ENCODE data around the gene ZNF841. TPM values are rescaled to one million over a fixed set of nuclear protein-coding genes. Genes with fewer than 3 reads are reported as not detected.

The ZNF841 gene
- total RNA-seq, 4 donors from 2014 or later = 9.0 to 19.5 (median 17.1) TPM

DNA sequence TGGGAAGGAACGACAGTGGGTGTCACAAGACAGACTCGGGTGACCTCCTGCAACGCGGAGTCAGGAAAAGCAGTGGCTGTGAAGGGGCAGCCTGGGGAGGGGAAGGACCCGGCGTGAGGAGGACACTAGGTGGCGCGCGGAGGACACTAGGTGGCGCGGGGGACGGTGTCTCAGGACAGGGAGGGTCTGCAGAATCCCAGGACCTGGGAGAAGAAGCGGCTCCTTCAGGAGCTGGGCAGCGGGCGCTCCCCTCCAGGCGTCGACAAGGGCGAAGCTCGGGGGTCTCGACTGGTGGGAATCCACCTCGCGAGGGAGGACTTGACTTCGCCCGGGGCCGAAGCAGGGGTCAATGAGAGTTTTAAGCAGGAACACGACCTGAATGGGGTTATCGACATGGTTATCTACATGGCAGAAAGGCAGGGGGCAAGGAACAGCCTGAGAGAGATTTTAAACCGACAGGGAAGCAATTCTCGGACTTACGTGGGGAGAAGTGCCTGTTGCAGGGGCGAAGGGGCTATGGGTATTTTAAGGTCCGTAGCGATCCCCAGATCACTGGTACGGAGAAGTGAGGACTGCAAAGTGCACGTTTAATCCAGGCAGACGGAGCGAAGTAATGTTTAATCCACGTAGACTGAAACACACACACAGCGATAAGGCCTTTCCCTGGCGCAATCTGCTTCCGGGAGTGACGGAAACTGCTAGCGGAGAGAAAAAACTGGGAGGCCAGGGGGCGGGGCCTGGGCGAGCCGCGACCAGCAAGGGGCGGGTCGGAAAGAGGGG lies 43.9 kb upstream of the ZNF841 start, which contains the start of gene ZNF616:
ZNF616 (minus strand) TSS at position 687 of the 780 bp plus-strand sequence. CDS start 9,426 bp downstream, outside the sequence.
- intact Hi-C loops (cut with DNase I) = loop anchor here (5.0 kb wide), 1 partner anchor 98 kb away; no protein-coding TSS in a partner anchor
- TF ChIP-seq POLR2A (IDR thresholded peaks at IDR 0.05) (peak in 1 of 4 donors; percentile 68), CTCF (IDR thresholded peaks at IDR 0.05) (peak; percentile 73 to 87 (median 84))
- Histone ChIP-seq H3K27ac (peak within 1 kb of the TSS; percentile 92 to 98 (median 94)), H3K9me3 (peaks cover 0 to 40% (median 3%) of the 10 kb centered on the region in 3 donors), H3K4me3 (peak within 1 kb of the TSS; percentile 69 to 83 (median 80)), H3K4me1 (peaks cover 9 to 48% (median 16%) of the 10 kb centered on the region in 3 donors), H3K27me3 (no peaks in the 10 kb centered on the region), H3K36me3 (peaks cover 0 to 20% (median 0%) of the 10 kb centered on the region in 3 donors)
- peak; percentile 82 for DNase-seq
- 1 to 2% methylated on average over 18 to 23 of the region's 49 CpGs for WGBS, 2 donors

DNA sequence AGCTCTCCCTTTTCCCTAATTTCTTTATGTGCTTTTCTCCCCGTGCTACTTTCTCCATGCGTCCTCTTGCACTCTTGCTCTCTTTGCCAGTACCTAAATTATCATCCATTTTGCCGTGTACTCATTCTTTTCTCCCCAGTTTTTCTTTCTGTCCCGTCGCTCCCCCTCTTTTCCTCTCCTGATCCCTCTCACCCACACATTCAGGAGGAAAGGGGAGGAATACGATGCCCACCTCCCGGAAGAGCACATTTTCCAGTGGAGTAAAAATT lies 43.4 kb upstream of the ZNF841 start:
- Histone ChIP-seq H3K27ac (peak overlapping the region; percentile 92 to 98 (median 94)), H3K27me3 (no peaks in the 10 kb centered on the region), H3K4me3 (peak overlapping the region; percentile 69 to 83 (median 80)), H3K4me1 (peaks cover 9 to 48% (median 16%) of the 10 kb centered on the region in 3 donors), H3K36me3 (peaks cover 0 to 24% (median 0%) of the 10 kb centered on the region in 3 donors), H3K9me3 (peaks cover 0 to 40% (median 6%) of the 10 kb centered on the region in 3 donors)
- DNase-seq = no peak
- WGBS, 2 donors = 0% methylated on average over 5 to 7 of the region's 7 CpGs
- no peak for TF ChIP-seq CTCF (IDR thresholded peaks at IDR 0.05)
- TF ChIP-seq POLR2A (IDR thresholded peaks at IDR 0.05) = no peak
- intact Hi-C loops (cut with DNase I) = loop anchor here (5.0 kb wide), 1 partner anchor 98 kb away; no protein-coding TSS in a partner anchor

- no peak for TF ChIP-seq POLR2A (IDR thresholded peaks at IDR 0.05)
- no peak for TF ChIP-seq CTCF (IDR thresholded peaks at IDR 0.05)
- WGBS, 2 donors = 6% methylated on average over 14 of the region's 14 CpGs
- H3K27ac ChIP-seq = peak overlapping the region; percentile 92 to 98 (median 94)
- H3K27me3 ChIP-seq = no peaks in the 10 kb centered on the region
- intact Hi-C loops (cut with DNase I) = loop anchor here (5.0 kb wide), 1 partner anchor 99 kb away; no protein-coding TSS in a partner anchor
- peaks cover 0 to 29% (median 0%) of the 10 kb centered on the region in 3 donors for H3K36me3 ChIP-seq
- H3K4me3 ChIP-seq = peak overlapping the region; percentile 69 to 83 (median 80)
- H3K9me3 ChIP-seq = peaks cover 0 to 41% (median 11%) of the 10 kb centered on the region in 3 donors
- no peak for DNase-seq
- peaks cover 9 to 48% (median 16%) of the 10 kb centered on the region in 3 donors for H3K4me1 ChIP-seq
Measured at GRCh38 chr19:52138278-52138982, 42.9 kb upstream of the ZNF841 start.

DNA sequence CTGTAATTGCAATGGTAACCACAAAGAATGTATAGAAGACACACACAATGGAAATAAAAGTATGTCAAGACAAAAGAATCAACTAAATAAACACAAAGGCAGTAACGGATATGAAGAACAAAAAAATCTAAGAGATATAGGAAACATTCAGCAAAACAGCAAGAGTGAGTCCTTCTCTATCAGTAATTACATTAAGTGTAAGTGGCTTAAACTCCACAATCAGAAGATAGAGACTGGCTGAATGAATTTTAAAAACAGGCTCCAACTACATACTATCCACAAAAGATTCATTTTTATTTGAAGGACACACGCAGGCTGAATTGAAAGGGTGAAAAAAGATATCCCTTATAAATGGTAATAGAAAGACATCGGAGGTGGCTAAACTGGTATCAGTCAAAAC lies 24.7 kb upstream of the ZNF841 start:
- H3K27ac ChIP-seq = no peak overlapping the region
- H3K4me1 ChIP-seq = no peaks in the 10 kb centered on the region
- no peak for DNase-seq
- WGBS, 2 donors = 89 to 93% methylated on average over 3 of the region's 3 CpGs
- intact Hi-C loops (cut with DNase I) = no loop called here
- no peak overlapping the region for H3K4me3 ChIP-seq
- peaks cover 14 to 100% (median 91%) of the 10 kb centered on the region in 3 donors for H3K9me3 ChIP-seq
- peaks cover 45 to 100% (median 48%) of the 10 kb centered on the region in 3 donors for H3K36me3 ChIP-seq
- no peaks in the 10 kb centered on the region for H3K27me3 ChIP-seq
- no peak for TF ChIP-seq POLR2A (IDR thresholded peaks at IDR 0.05)
- TF ChIP-seq CTCF (IDR thresholded peaks at IDR 0.05) = no peak
